ENCODE data around the gene XYLT1. TPM values are rescaled to one million over a fixed set of nuclear protein-coding genes. Genes with fewer than 3 reads are reported as not detected.

The XYLT1 gene
- total RNA-seq, 1 donor from 2014 or later = 1.6 TPM

DNA sequence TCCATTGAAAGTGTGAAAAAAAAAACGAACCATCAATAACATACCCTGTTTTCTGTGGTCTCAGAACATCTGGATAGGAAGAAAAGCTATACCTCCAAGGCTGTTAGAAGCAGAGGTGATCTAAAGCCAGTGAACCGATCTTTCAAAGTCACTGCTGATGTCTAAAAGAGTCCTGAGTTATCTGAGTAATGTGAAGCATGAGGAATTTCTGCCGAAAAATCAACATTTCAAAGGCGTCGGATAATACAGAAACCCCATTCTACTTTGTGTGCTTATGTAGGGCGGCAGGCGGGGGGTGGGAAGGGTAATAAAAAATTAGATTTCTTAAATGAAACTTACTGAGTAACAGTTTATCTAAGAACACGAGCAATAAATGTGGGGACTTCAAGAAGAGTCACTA is 3.9 kb downstream of the XYLT1 start:
- TF ChIP-seq, protein P1, sequence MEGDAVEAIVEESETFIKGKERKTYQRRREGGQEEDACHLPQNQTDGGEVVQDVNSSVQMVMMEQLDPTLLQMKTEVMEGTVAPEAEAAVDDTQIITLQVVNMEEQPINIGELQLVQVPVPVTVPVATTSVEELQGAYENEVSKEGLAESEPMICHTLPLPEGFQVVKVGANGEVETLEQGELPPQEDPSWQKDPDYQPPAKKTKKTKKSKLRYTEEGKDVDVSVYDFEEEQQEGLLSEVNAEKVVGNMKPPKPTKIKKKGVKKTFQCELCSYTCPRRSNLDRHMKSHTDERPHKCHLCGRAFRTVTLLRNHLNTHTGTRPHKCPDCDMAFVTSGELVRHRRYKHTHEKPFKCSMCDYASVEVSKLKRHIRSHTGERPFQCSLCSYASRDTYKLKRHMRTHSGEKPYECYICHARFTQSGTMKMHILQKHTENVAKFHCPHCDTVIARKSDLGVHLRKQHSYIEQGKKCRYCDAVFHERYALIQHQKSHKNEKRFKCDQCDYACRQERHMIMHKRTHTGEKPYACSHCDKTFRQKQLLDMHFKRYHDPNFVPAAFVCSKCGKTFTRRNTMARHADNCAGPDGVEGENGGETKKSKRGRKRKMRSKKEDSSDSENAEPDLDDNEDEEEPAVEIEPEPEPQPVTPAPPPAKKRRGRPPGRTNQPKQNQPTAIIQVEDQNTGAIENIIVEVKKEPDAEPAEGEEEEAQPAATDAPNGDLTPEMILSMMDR (IDR thresholded peaks at IDR 0.05; ENCODE audit: insufficient read depth, low read length, poor library complexity, severe bottlenecking) = no peak
- no peaks in the 10 kb centered on the region for H3K36me3 ChIP-seq (ENCODE audit: control insufficient read depth, insufficient read depth, low read length)
- H3K4me3 ChIP-seq (ENCODE audit: low read depth, low read length) = no peak overlapping the region
- peaks cover 36% of the 10 kb centered on the region for H3K27me3 ChIP-seq (ENCODE audit: control insufficient read depth, insufficient read depth, low read length)
- no peak for DNase-seq (ENCODE audit: low read depth)

DNA sequence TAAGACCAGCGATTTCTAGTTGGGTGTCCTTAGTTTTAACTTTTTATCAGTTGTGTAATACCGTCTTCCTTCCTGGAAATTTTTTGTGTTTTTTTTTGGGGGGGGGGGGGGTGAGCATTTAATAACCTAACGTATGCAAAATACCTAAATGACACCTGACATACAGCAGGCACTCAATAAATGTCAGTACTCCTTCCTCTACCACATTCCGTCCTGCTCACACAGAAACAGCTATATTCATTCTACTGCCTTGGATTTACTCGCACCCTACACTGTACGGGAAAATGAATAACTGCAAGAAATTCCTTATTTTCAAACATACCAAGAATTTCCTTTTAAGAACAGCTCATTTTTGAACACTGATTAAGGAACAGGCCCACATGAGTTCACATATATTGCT is 5.3 kb downstream of the XYLT1 start:
- no peak overlapping the region for H3K4me3 ChIP-seq (ENCODE audit: low read depth, low read length)
- no peak for DNase-seq (ENCODE audit: low read depth)
- peaks cover 27% of the 10 kb centered on the region for H3K27me3 ChIP-seq (ENCODE audit: control insufficient read depth, insufficient read depth, low read length)
- H3K36me3 ChIP-seq (ENCODE audit: control insufficient read depth, insufficient read depth, low read length) = no peaks in the 10 kb centered on the region
- TF ChIP-seq, protein P1 (IDR thresholded peaks at IDR 0.05; ENCODE audit: insufficient read depth, low read length, poor library complexity, severe bottlenecking) = no peak

DNA sequence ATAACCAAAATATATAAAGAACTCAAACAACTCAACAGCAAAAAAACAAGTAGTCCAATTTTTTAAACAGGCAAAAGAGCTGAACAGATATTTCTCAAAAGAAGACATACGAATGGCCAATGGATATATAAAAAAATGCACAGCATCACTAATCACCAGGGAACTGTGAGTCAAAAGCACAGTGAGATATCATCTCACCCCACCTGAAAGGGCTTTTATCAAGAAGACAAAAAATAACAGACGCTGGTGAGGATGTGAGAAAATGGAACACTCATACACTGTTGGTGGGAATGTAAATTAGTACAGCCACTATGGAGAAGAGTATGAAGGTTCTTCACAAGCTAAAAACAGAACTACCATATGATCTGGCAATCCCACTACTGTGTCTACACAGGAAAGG is 7.4 kb downstream of the XYLT1 start:
- no peaks in the 10 kb centered on the region for H3K36me3 ChIP-seq (ENCODE audit: control insufficient read depth, insufficient read depth, low read length)
- H3K27me3 ChIP-seq (ENCODE audit: control insufficient read depth, insufficient read depth, low read length) = peaks cover 7% of the 10 kb centered on the region
- TF ChIP-seq, protein P1 (IDR thresholded peaks at IDR 0.05; ENCODE audit: insufficient read depth, low read length, poor library complexity, severe bottlenecking) = no peak
- DNase-seq (ENCODE audit: low read depth) = no peak
- no peak overlapping the region for H3K4me3 ChIP-seq (ENCODE audit: low read depth, low read length)

DNA sequence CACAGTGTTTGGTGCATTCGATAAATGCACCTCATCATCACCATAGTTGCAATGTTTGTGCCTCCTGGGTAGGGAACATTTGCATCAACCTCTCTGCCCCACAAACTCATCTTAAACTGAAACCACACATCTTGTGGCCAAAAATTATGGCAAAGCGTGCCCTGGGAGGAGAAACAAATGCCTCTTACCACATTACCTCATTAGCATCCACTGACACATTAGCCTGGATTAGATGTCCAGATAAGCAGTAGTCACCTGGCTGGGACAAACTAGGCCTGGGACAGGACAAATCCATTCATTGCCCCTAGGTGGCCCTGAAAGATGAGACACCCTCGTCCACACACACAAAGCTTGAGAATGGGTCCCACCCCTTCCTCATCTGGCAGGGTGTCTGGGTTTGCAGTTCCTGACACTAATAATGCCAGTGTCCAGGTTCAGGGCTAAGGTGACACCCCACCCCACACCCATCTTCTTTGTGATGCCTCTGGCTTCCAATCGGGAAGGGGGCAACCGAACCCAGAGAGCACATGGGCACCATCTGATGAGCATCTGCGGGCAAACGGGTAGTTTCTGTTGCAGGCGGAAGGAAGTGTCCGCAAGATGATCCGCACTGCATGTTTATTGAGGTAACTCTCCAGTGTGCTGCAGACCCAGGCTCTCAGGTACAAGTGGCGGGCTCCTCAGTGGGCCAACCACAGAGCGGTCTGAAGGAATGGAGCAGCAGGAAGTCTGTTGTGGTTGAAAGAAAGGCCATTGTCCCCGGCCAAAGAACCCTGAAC is 8.6 kb downstream of the XYLT1 start:
- TF ChIP-seq, protein P1 (IDR thresholded peaks at IDR 0.05; ENCODE audit: insufficient read depth, low read length, poor library complexity, severe bottlenecking) = no peak
- Histone ChIP-seq H3K36me3 (ENCODE audit: control insufficient read depth, insufficient read depth, low read length) (no peaks in the 10 kb centered on the region), H3K4me3 (ENCODE audit: low read depth, low read length) (no peak overlapping the region), H3K27me3 (ENCODE audit: control insufficient read depth, insufficient read depth, low read length) (no peaks in the 10 kb centered on the region)
- DNase-seq (ENCODE audit: low read depth) = no peak

DNA sequence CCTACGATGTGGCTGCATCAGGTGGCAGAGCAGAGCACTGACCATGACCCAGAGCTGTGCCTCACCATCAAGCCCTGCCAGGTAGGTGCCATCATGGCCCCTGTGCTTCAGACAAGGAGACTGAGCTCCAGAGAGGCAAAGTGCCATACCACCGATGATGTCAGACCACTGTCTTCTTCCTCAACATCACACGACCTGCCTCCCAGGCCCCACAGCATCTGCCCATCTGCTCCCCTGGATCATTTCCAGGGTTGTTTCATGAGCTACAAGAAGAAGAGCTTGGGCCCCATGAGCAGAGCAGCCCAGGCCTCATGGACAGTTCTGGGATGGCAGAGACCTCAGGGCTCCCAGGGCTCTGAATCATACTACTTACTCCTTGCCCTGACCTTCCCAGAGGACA is 9.9 kb downstream of the XYLT1 start:
- TF ChIP-seq, protein P1 (IDR thresholded peaks at IDR 0.05; ENCODE audit: insufficient read depth, low read length, poor library complexity, severe bottlenecking) = no peak
- no peak for DNase-seq (ENCODE audit: low read depth)
- Histone ChIP-seq H3K36me3 (ENCODE audit: control insufficient read depth, insufficient read depth, low read length) (no peaks in the 10 kb centered on the region), H3K4me3 (ENCODE audit: low read depth, low read length) (no peak overlapping the region), H3K27me3 (ENCODE audit: control insufficient read depth, insufficient read depth, low read length) (no peaks in the 10 kb centered on the region)
